ENCODE measurements around the gene XRN2.

- no peak for TF ChIP-seq GATA3 (IDR thresholded peaks at IDR 0.05; ENCODE audit: low read depth, low read length)
- TF ChIP-seq GATA2 (IDR thresholded peaks at IDR 0.05; ENCODE audit: low read depth, low read length), result no peak
These were observed 130.3 kb downstream of the XRN2 start for GRCh38 chr20:21433329-21433890.
